ENCODE results near the gene FURIN. TPM values are rescaled to one million over a fixed set of nuclear protein-coding genes. Genes with fewer than 3 reads are reported as not detected.
"Not testable (repeated sequence)": the region's sequence is repeated elsewhere in the genome, so short reads cannot be mapped to it uniquely, and the experiment has no call there.

FURIN gene
- total RNA-seq, 1 experiment from 2014 or later: 29.0 TPM

- DNase-seq (ENCODE audit: extremely low read depth, low read depth): no peak
These were observed 28.1 kb upstream of the FURIN start for GRCh38 chr15:90840157-90840855.

GRCh38 chr15:90840954-90841353 is 27.4 kb upstream of the FURIN start:
- DNase-seq (ENCODE audit: extremely low read depth, low read depth): no peak

- DNase-seq (ENCODE audit: extremely low read depth, low read depth): no peak
These were observed 23.7 kb upstream of the FURIN start for GRCh38 chr15:90844696-90845095.

GRCh38 chr15:90845201-90845949 is 23.0 kb upstream of the FURIN start:
- DNase-seq (ENCODE audit: extremely low read depth, low read depth): peak; percentile 33

- DNase-seq (ENCODE audit: extremely low read depth, low read depth): not testable (repeated sequence)
These were observed 19.0 kb upstream of the FURIN start for GRCh38 chr15:90849424-90849823.

GRCh38 chr15:90851114-90851513 is 17.3 kb upstream of the FURIN start:
- no peak for DNase-seq (ENCODE audit: extremely low read depth, low read depth)

- no peak for DNase-seq (ENCODE audit: extremely low read depth, low read depth)
These were observed 16.4 kb upstream of the FURIN start for GRCh38 chr15:90851940-90852339.

- no peak for DNase-seq (ENCODE audit: extremely low read depth, low read depth)
These were observed 13.2 kb upstream of the FURIN start for GRCh38 chr15:90855139-90855538.

GRCh38 chr15:90857337-90857736 is 11.1 kb upstream of the FURIN start:
- no peak for DNase-seq (ENCODE audit: extremely low read depth, low read depth)

GRCh38 chr15:90857883-90858443 is 10.4 kb upstream of the FURIN start:
- DNase-seq (ENCODE audit: extremely low read depth, low read depth): no peak

GRCh38 chr15:90859234-90860131 is 8.9 kb upstream of the FURIN start:
- no peak for DNase-seq (ENCODE audit: extremely low read depth, low read depth)

- peak; percentile 85 for DNase-seq (ENCODE audit: extremely low read depth, low read depth)
These were observed 7.9 kb upstream of the FURIN start for GRCh38 chr15:90860450-90860849.

GRCh38 chr15:90860942-90861675 is 7.3 kb upstream of the FURIN start:
- DNase-seq (ENCODE audit: extremely low read depth, low read depth): peak; percentile 97

- no peak for DNase-seq (ENCODE audit: extremely low read depth, low read depth)
These were observed 5.9 kb upstream of the FURIN start for GRCh38 chr15:90862487-90862886.

- DNase-seq (ENCODE audit: extremely low read depth, low read depth): peak; percentile 40
These were observed 5.2 kb upstream of the FURIN start for GRCh38 chr15:90862964-90863778.

GRCh38 chr15:90863987-90864386 is 4.4 kb upstream of the FURIN start:
- DNase-seq (ENCODE audit: extremely low read depth, low read depth): no peak

GRCh38 chr15:90864507-90864906 is 3.9 kb upstream of the FURIN start:
- DNase-seq (ENCODE audit: extremely low read depth, low read depth): no peak

GRCh38 chr15:90865702-90866101 is 2.7 kb upstream of the FURIN start:
- no peak for DNase-seq (ENCODE audit: extremely low read depth, low read depth)

- no peak for DNase-seq (ENCODE audit: extremely low read depth, low read depth)
These were observed 2.1 kb upstream of the FURIN start for GRCh38 chr15:90866161-90866715.

Data from NCI-H460 (cell line).